DND-41 (cell line): ENCODE results near the gene HCST.

Experiments
- ATAC-seq: fragments of 200-7000 bp; cut with Tn5 transposase; 3 replicates; pipeline ENCODE4 v1.9.1; 2021; ENCODE audit warnings: low read depth; ENCODE audit not compliant: insufficient read depth
- DNase-seq: peaks from one replicate; pipeline ENCODE4 v3.0.0-alpha.2; 2020
- H2AFZ ChIP-seq: 2 replicates; pipeline ENCODE4 v1.6.0; 2012; ENCODE audit warnings: low read depth, low read length
- H3K27ac ChIP-seq: 2 replicates; pipeline ENCODE4 v1.5.1; 2012; ENCODE audit warnings: low read length, inconsistent platforms
- H3K27me3 ChIP-seq: fragments of 200-600 bp; sonication (generic); 2 replicates; pipeline ENCODE4 v1.6.0; 2012; ENCODE audit warnings: low read length, mild to moderate bottlenecking, inconsistent platforms; ENCODE audit not compliant: insufficient read depth, poor library complexity
- H3K36me3 ChIP-seq: 2 replicates; pipeline ENCODE4 v1.5.1; 2012; ENCODE audit warnings: low read length, inconsistent platforms; ENCODE audit not compliant: insufficient read depth
- H3K4me1 ChIP-seq: 2 replicates; pipeline ENCODE4 v1.5.1; 2012; ENCODE audit warnings: mild to moderate bottlenecking, low read length; ENCODE audit not compliant: insufficient read depth
- H3K4me2 ChIP-seq: 2 replicates; pipeline ENCODE4 v1.6.0; 2012; ENCODE audit warnings: mild to moderate bottlenecking, moderate library complexity, low read length, inconsistent platforms; ENCODE audit not compliant: insufficient read depth
- H3K4me3 ChIP-seq, 2 experiments: fragments of 200-600 bp in 1 of 2; shearing (Covaris generic) in 1 of 2; 2 replicates each; pipeline ENCODE4 v1.5.1; 2012 to 2016; ENCODE audit warnings: inconsistent platforms in 2 of 2, low read length in 2 of 2, mild to moderate bottlenecking in 2 of 2, low read depth in 1 of 2, moderate library complexity in 1 of 2
- H3K79me2 ChIP-seq: 2 replicates; pipeline ENCODE4 v1.6.0; 2012; ENCODE audit warnings: low read length, inconsistent platforms; ENCODE audit not compliant: insufficient read depth
- H3K9ac ChIP-seq: 2 replicates; pipeline ENCODE4 v1.6.0; 2012; ENCODE audit warnings: low read depth, mild to moderate bottlenecking, inconsistent platforms, low read length, moderate library complexity
- H3K9me3 ChIP-seq: 2 replicates; pipeline ENCODE4 v1.5.1; 2012; ENCODE audit warnings: low read length, moderate library complexity, mild to moderate bottlenecking, inconsistent platforms; ENCODE audit not compliant: insufficient read depth, severe bottlenecking
- H4K20me1 ChIP-seq: 2 replicates; pipeline ENCODE4 v1.6.0; 2012; ENCODE audit warnings: low read length; ENCODE audit not compliant: insufficient read depth
- CTCF ChIP-seq: IDR thresholded peaks from 2 replicates; pipeline ENCODE4 v1.5.1; 2012; ENCODE audit warnings: borderline replicate concordance, low read length, moderate library complexity, mild to moderate bottlenecking; ENCODE audit not compliant: poor library complexity, severe bottlenecking; ENCODE audit errors: extremely low read depth
- EZH2 ChIP-seq: IDR thresholded peaks from 3 replicates; pipeline ENCODE4 v1.6.1; 2012; ENCODE audit warnings: borderline replicate concordance, low read depth, mild to moderate bottlenecking, moderate library complexity, low read length, inconsistent platforms; ENCODE audit not compliant: severe bottlenecking

The HCST gene

GRCh38 chr19:35872180-35872579 is 30.1 kb upstream of the HCST start:
- peaks cover 14% of the 10 kb centered on the region for H3K27me3 ChIP-seq
- H3K27ac ChIP-seq, result no peak overlapping the region
- no peak overlapping the region for H3K9ac ChIP-seq
- H2AFZ ChIP-seq, result no peak overlapping the region
- no peaks in the 10 kb centered on the region; the same call in 1 of the 2 replicates for H4K20me1 ChIP-seq
- no peaks in the 10 kb centered on the region for H3K9me3 ChIP-seq
- DNase-seq, result no peak
- no peak for ATAC-seq
- H3K4me2 ChIP-seq, result no peak overlapping the region
- H3K4me3 ChIP-seq, result no peak overlapping the region
- no peaks in the 10 kb centered on the region for H3K36me3 ChIP-seq
- peaks cover 13% of the 10 kb centered on the region for H3K4me1 ChIP-seq
- no peaks in the 10 kb centered on the region for H3K79me2 ChIP-seq
- TF ChIP-seq CTCF (no peak), EZH2 (no peak)

GRCh38 chr19:35874392-35874930 is 27.9 kb upstream of the HCST start:
- no peak overlapping the region for H3K27ac ChIP-seq
- no peaks in the 10 kb centered on the region for H3K36me3 ChIP-seq
- no peaks in the 10 kb centered on the region for H3K9me3 ChIP-seq
- no peaks in the 10 kb centered on the region for H3K27me3 ChIP-seq
- ATAC-seq, result no peak
- H3K4me2 ChIP-seq, result no peak overlapping the region
- H2AFZ ChIP-seq, result no peak overlapping the region
- TF ChIP-seq EZH2 (no peak), CTCF (no peak)
- peaks cover under 1% of the 10 kb centered on the region for H3K4me1 ChIP-seq
- no peaks in the 10 kb centered on the region for H3K79me2 ChIP-seq
- no peak overlapping the region for H3K9ac ChIP-seq
- no peak overlapping the region for H3K4me3 ChIP-seq
- no peak for DNase-seq
- H4K20me1 ChIP-seq, result peaks cover under 1% of the 10 kb centered on the region; the same call in 1 of the 2 replicates

- Histone ChIP-seq H3K9me3 (no peaks in the 10 kb centered on the region), H3K27me3 (no peaks in the 10 kb centered on the region), H2AFZ (no peak overlapping the region), H3K4me3 (no peak overlapping the region), H4K20me1 (peaks cover 8% of the 10 kb centered on the region), H3K4me2 (no peak overlapping the region), H3K36me3 (no peaks in the 10 kb centered on the region), H3K9ac (no peak overlapping the region), H3K27ac (no peak overlapping the region), H3K79me2 (no peaks in the 10 kb centered on the region), H3K4me1 (peaks cover 6% of the 10 kb centered on the region)
- DNase-seq (no peak), ATAC-seq (no peak)
- TF ChIP-seq EZH2 (no peak), CTCF (no peak)
Observed at GRCh38 chr19:35879068-35879467, 23.3 kb upstream of the HCST start.
